PFSK-1 (cell line): ENCODE data around the gene HTT.

Experiments
- POLR2AphosphoS5 ChIP-seq: IDR thresholded peaks from 2 replicates; pipeline ENCODE4 v1.6.1; 2012; ENCODE audit warnings: low read depth, mild to moderate bottlenecking, control low read depth, low read length, moderate library complexity
- SIN3A ChIP-seq: IDR thresholded peaks from 2 replicates; pipeline ENCODE4 v1.6.1; 2012; ENCODE audit warnings: mild to moderate bottlenecking, low read length, moderate library complexity, borderline replicate concordance; ENCODE audit not compliant: insufficient read depth
- TAF1 ChIP-seq: IDR thresholded peaks from 2 replicates; pipeline ENCODE4 v1.6.1; 2012; ENCODE audit warnings: low read length, control low read depth, borderline replicate concordance; ENCODE audit not compliant: insufficient read depth
- TF ChIP-seq, protein P1 (sequence below), 2 experiments: IDR thresholded peaks; 2 replicates each; pipeline versions ENCODE4 v1.6.1 to v1.8.0; 2011 to 2012; ENCODE audit warnings: low read depth in 2 of 2, low read length in 2 of 2, control low read depth in 1 of 2, inconsistent platforms in 1 of 2, mild to moderate bottlenecking in 1 of 2, moderate library complexity in 1 of 2; ENCODE audit not compliant: insufficient read depth in 1 of 2

GRCh38 chr4:3041192-3042142 is 33.0 kb upstream of the HTT start:
- TF ChIP-seq POLR2AphosphoS5 (no peak), TAF1 (no peak), SIN3A (no peak)
- TF ChIP-seq, protein P1, sequence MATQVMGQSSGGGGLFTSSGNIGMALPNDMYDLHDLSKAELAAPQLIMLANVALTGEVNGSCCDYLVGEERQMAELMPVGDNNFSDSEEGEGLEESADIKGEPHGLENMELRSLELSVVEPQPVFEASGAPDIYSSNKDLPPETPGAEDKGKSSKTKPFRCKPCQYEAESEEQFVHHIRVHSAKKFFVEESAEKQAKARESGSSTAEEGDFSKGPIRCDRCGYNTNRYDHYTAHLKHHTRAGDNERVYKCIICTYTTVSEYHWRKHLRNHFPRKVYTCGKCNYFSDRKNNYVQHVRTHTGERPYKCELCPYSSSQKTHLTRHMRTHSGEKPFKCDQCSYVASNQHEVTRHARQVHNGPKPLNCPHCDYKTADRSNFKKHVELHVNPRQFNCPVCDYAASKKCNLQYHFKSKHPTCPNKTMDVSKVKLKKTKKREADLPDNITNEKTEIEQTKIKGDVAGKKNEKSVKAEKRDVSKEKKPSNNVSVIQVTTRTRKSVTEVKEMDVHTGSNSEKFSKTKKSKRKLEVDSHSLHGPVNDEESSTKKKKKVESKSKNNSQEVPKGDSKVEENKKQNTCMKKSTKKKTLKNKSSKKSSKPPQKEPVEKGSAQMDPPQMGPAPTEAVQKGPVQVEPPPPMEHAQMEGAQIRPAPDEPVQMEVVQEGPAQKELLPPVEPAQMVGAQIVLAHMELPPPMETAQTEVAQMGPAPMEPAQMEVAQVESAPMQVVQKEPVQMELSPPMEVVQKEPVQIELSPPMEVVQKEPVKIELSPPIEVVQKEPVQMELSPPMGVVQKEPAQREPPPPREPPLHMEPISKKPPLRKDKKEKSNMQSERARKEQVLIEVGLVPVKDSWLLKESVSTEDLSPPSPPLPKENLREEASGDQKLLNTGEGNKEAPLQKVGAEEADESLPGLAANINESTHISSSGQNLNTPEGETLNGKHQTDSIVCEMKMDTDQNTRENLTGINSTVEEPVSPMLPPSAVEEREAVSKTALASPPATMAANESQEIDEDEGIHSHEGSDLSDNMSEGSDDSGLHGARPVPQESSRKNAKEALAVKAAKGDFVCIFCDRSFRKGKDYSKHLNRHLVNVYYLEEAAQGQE (IDR thresholded peaks at IDR 0.05; ENCODE audit: insufficient read depth in 1 of 2, low read depth in 2 of 2, low read length in 2 of 2) = no peak
